GM21526 (cell line): Measurements from ENCODE around the gene PSMC5.
"Not testable (repeated sequence)": the region's sequence is repeated elsewhere in the genome, so short reads cannot be mapped to it uniquely, and the experiment has no call there.

Experiments used
- ATAC-seq: cut with Tn5 transposase; IDR thresholded peaks from one replicate; pipeline ENCODE4 v1.9.1; 2021; ENCODE audit warnings: moderate library complexity; ENCODE audit not compliant: unreplicated experiment, low FRiP score

PSMC5 gene

GRCh38 chr17:63837480-63837879, 10.2 kb downstream of the PSMC5 start:
- no peak for ATAC-seq

GRCh38 chr17:63837962-63838600, 10.8 kb downstream of the PSMC5 start:
- ATAC-seq = no peak

- no peak for ATAC-seq
These were observed 11.5 kb downstream of the PSMC5 start for GRCh38 chr17:63838631-63839171.

DNA sequence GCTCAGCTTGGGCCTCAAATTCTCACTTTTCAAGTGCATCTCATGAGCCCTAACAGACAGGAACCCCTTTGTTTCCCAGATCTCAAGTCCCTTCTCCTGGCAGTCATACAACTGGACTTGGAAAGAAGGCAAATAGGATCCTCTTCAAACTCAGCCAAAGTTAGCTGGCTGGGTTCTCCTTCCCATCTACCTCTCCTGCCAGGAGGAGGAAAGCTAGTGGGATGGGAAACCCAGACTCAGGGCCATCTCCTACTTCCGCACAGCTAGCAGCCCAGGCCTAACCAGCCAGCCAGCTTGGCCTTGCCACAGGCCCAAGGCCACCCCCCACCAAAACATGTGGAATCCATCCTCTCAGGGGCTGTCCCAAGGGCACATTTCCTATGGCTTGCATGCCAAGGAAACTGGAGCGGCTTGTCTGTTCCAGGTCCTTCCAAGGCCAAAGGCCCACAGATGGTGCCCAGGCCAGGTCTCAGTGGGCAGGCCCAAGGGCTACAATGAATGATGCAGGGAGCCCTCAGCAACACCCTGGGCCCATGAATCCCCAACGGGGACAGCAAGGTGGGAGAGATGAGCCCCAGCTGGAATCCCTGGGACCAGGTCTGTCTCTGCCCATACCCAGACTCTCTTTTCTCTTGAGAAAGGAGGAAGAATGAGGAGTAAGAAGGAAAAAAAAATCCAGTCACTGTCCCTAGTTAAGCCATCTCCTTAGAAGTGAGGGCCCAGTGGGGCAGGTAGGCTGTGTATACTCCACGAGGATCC, 13.5 kb downstream of the PSMC5 start:
- no peak for ATAC-seq

- ATAC-seq = no peak
These were observed 14.3 kb downstream of the PSMC5 start for GRCh38 chr17:63841350-63842172.

DNA sequence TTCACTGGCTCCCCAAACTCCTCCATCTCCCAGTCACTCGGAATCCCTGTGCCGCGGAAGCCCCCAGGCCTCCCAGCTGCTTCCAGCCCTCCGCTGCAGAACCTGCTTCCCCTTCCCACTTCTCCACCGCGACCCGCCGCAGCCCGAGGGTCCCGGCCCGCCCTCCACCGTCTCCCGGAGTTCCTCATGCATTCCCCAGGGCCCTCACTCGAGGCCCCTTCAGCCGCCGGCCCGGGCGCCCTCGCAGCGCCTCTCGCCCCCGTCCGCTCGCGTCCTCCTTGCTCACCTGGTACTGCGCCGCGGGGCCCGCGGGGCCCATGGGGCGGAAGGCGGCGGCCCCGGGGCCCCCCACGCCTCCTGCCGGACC, 14.9 kb downstream of the PSMC5 start:
- peak; percentile 30 for ATAC-seq

GRCh38 chr17:63842540-63843386, 15.5 kb downstream of the PSMC5 start, which contains the start of gene SMARCD2:
Gene SMARCD2 (minus strand): TSS chr17:63842685. CDS start chr17:63842674, 11 bp downstream.
- peak; percentile 61 for ATAC-seq

- not testable (repeated sequence) for ATAC-seq
These were observed 16.2 kb downstream of the PSMC5 start for GRCh38 chr17:63843387-63843888.

DNA sequence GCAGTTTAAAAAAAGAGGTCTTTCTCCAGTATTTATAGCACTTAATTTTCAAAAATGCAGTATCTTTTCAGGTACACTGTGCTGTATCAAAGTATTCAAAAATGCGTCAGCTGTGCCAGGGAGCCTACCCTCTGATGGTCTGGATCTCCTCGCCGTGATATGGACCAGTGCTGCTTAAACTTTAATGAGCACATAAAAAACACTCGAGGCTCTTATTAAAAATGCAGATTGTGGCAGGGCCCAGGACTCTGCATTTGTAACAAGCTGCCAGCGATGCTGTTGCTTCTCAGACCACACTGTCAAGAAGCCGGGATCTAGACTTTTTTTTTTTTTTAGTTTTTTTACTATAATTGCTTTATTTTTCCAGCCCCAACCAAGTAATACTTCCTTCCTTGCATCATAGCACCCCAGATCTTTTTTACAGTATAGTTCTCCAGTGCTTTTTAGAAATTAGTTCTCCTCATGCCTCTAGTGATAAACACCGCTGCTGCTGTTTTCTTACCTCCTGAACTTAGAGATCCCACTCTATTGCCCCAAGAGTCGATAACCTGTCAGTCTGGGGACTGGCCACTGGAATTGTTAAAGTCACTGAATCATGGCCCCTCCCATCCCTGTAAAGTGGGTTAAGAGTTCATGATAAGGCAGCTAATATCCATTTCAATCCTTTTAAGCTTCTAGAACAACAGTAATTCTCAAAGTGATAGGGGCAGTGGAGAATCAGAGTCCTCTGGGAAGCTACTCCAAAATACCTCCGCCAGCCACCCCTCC, 16.9 kb downstream of the PSMC5 start:
- no peak for ATAC-seq

DNA sequence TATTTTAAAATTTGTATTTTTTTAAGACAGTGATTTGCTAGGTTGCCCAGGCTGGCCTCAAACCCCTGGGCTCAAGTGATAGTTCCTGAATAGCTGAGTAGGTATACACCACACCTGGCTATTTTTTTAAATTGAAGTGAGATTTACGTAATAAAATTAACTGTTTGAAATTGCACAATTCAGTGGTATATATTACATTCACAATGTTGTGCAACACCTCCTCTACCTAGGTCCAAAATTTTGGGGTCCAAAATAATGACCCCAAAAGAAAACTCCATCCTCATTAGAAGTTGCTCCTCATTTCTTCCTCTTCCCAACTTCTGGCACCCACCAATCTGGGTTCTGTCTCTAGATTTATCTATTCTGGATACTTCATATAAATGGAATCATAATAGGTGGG, 18.3 kb downstream of the PSMC5 start:
- no peak for ATAC-seq

- ATAC-seq = no peak
These were observed 20.5 kb downstream of the PSMC5 start for GRCh38 chr17:63847525-63848249.

GRCh38 chr17:63848834-63849689, 21.8 kb downstream of the PSMC5 start:
- peak; percentile 65 for ATAC-seq

- no peak for ATAC-seq
These were observed 23.2 kb downstream of the PSMC5 start for GRCh38 chr17:63850401-63850800.

DNA sequence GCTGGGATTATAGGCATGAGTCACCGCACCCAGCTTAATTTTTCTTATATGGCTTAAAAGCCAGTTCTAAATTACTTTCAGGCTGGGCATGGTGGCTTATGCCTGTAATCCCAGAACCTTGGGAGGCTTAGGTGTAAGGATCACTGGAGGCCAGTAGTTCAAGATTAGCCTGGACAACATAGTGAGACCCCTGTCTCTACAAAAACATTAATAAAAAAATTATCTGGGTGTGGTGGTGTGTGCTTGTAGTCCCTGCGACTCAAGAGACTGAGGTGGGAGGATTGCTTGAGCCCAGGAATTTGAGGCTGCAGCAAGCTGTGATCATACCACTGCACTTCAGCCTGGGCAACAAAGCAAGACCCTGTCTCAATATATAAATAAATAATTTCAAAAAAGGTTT, 26.0 kb downstream of the PSMC5 start:
- ATAC-seq = no peak

GRCh38 chr17:63854709-63855108, 27.5 kb downstream of the PSMC5 start:
- ATAC-seq = no peak

- ATAC-seq = no peak
These were observed 28.0 kb downstream of the PSMC5 start for GRCh38 chr17:63855185-63855584.

- ATAC-seq = not testable (repeated sequence)
These were observed 29.2 kb downstream of the PSMC5 start for GRCh38 chr17:63856425-63856824.

DNA sequence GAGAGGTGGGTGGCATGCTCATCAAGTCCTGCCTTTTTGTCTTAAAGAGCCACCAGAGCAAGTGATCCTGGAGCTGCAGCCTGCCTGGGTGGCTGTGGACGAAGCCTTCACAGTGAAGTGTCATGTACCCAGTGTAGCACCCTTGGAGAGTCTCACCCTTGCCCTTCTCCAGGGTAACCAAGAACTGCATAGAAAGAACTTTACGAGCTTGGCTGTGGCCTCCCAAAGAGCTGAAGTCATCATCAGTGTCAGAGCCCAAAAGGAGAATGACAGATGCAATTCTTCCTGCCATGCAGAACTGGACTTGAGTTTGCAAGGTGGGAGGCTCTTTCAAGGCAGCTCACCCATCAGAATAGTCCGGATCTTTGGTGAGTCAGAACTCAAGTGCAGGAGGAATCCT, 32.0 kb downstream of the PSMC5 start:
- no peak for ATAC-seq
